ENCODE measurements around the gene B3GALT4. TPM values are rescaled to one million over a fixed set of nuclear protein-coding genes. Genes with fewer than 3 reads are reported as not detected.
"Not testable (repeated sequence)": the region's sequence is repeated elsewhere in the genome, so short reads cannot be mapped to it uniquely, and the experiment has no call there.

B3GALT4 gene
- total RNA-seq, 1 donor = 4.3 TPM

DNA sequence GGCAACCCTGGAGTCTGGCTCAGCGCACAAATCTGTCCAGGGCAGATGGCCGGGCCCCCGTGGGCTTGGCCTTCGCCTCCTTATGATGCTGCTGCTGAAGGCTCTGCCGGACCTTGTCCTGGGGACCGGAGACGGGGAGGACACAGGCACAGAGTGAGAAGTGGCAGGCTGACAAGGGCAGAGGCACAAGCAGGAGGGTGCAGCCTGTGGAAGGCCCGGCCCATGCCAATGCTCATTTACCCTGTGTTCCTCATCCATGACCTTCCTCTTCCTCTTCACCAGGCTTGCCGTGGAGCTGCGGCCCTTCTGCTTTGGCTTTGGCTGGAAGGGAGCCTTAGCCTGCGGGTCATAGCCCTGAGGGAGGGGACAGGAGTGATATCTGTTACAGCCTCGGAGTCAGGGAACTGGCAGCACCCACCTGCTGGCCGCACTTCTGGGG, 2.4 kb downstream of the B3GALT4 start:
- Histone ChIP-seq H3K4me2 (ENCODE audit: insufficient read depth, low read length) (no peak overlapping the region), H3K9me3 (ENCODE audit: low read depth, low read length) (no peaks in the 10 kb centered on the region), H3K36me3 (ENCODE audit: insufficient read depth, low read length) (peaks cover 72% of the 10 kb centered on the region), H3K27ac (ENCODE audit: low read depth, low read length) (no peak overlapping the region), H4K20me1 (ENCODE audit: insufficient read depth, low read length) (peaks cover 36% of the 10 kb centered on the region), H3K79me2 (ENCODE audit: insufficient read depth, low read length) (peaks cover 16% of the 10 kb centered on the region), H3K4me3 (ENCODE audit: insufficient read depth, low read length) (no peak overlapping the region), H3K27me3 (ENCODE audit: insufficient read depth, low read length) (no peaks in the 10 kb centered on the region), H2AFZ (ENCODE audit: low read length) (no peak overlapping the region), H3K4me1 (ENCODE audit: insufficient read depth, low read length) (peaks cover 25% of the 10 kb centered on the region)
- DNase-seq (ENCODE audit: insufficient read length, low spot score, missing footprints) = peak; percentile 30
- TF ChIP-seq, protein P1, sequence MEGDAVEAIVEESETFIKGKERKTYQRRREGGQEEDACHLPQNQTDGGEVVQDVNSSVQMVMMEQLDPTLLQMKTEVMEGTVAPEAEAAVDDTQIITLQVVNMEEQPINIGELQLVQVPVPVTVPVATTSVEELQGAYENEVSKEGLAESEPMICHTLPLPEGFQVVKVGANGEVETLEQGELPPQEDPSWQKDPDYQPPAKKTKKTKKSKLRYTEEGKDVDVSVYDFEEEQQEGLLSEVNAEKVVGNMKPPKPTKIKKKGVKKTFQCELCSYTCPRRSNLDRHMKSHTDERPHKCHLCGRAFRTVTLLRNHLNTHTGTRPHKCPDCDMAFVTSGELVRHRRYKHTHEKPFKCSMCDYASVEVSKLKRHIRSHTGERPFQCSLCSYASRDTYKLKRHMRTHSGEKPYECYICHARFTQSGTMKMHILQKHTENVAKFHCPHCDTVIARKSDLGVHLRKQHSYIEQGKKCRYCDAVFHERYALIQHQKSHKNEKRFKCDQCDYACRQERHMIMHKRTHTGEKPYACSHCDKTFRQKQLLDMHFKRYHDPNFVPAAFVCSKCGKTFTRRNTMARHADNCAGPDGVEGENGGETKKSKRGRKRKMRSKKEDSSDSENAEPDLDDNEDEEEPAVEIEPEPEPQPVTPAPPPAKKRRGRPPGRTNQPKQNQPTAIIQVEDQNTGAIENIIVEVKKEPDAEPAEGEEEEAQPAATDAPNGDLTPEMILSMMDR (IDR thresholded peaks at IDR 0.05; ENCODE audit: extremely low read depth, low read depth, low read length) = no peak

DNA sequence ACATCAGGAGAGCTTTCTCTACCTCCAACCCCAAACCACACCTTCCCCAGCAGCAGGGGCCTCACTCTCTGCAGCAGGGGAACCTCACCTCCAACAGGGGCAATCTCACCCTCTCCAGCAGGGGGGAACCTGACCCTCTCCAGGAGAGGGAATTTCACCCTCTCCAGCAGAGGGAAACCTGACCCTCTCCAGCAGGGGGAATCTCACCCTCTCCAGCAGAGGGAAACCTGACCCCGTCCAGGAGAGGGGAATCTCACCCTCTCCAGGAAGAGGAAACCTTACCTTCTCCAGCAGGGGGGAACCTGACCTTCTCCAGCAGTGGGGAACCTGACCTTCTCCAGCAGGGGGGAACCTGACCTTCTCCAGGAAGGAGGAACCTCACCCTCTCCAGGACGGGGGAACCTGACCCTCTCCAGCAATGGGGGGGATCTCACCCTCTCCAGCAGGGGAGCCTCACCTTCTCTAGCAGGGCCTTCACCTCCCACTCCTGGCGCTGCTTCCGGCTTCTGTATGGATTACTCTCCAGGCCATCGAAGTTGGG, 3.1 kb downstream of the B3GALT4 start:
- Histone ChIP-seq H3K79me2 (ENCODE audit: insufficient read depth, low read length) (peaks cover 9% of the 10 kb centered on the region), H3K9me3 (ENCODE audit: low read depth, low read length) (no peaks in the 10 kb centered on the region), H3K4me3 (ENCODE audit: insufficient read depth, low read length) (no peak overlapping the region), H4K20me1 (ENCODE audit: insufficient read depth, low read length) (peaks cover 28% of the 10 kb centered on the region), H3K4me1 (ENCODE audit: insufficient read depth, low read length) (peaks cover 18% of the 10 kb centered on the region), H2AFZ (ENCODE audit: low read length) (no peak overlapping the region), H3K27me3 (ENCODE audit: insufficient read depth, low read length) (no peaks in the 10 kb centered on the region), H3K27ac (ENCODE audit: low read depth, low read length) (no peak overlapping the region), H3K36me3 (ENCODE audit: insufficient read depth, low read length) (peaks cover 72% of the 10 kb centered on the region), H3K4me2 (ENCODE audit: insufficient read depth, low read length) (no peak overlapping the region)
- peak; percentile 91 for DNase-seq (ENCODE audit: insufficient read length, low spot score, missing footprints)
- TF ChIP-seq, protein P1 (IDR thresholded peaks at IDR 0.05; ENCODE audit: extremely low read depth, low read depth, low read length) = peak; percentile 78

DNA sequence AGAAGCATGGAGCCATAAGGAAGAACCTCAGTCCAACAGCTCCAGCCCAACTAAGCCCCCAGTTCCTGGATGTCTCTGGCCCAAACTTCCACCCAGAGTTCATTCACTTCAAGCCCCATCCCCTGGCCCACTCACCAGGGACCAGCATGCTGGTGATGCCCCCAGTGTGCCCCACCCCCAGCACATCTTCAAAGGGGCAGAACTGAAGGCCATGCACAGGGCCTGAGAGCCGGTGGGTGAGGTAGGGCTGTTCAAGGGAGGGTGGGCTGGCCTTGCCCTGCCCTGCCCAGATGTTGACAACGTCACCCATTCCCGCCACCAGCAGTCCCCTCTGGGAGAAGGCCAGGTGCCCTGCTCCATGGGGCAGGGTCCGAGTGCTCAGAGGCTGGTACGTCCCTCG, 3.6 kb downstream of the B3GALT4 start:
- peaks cover 13% of the 10 kb centered on the region for H3K4me1 ChIP-seq (ENCODE audit: insufficient read depth, low read length)
- TF ChIP-seq, protein P1 (IDR thresholded peaks at IDR 0.05; ENCODE audit: extremely low read depth, low read depth, low read length) = no peak
- no peaks in the 10 kb centered on the region for H3K27me3 ChIP-seq (ENCODE audit: insufficient read depth, low read length)
- peaks cover 23% of the 10 kb centered on the region for H4K20me1 ChIP-seq (ENCODE audit: insufficient read depth, low read length)
- H3K4me2 ChIP-seq (ENCODE audit: insufficient read depth, low read length) = no peak overlapping the region
- no peak overlapping the region for H2AFZ ChIP-seq (ENCODE audit: low read length)
- DNase-seq (ENCODE audit: insufficient read length, low spot score, missing footprints) = peak; percentile 32
- H3K27ac ChIP-seq (ENCODE audit: low read depth, low read length) = no peak overlapping the region
- no peaks in the 10 kb centered on the region for H3K9me3 ChIP-seq (ENCODE audit: low read depth, low read length)
- peaks cover 67% of the 10 kb centered on the region for H3K36me3 ChIP-seq (ENCODE audit: insufficient read depth, low read length)
- H3K79me2 ChIP-seq (ENCODE audit: insufficient read depth, low read length) = peaks cover 4% of the 10 kb centered on the region
- H3K4me3 ChIP-seq (ENCODE audit: insufficient read depth, low read length) = no peak overlapping the region

DNA sequence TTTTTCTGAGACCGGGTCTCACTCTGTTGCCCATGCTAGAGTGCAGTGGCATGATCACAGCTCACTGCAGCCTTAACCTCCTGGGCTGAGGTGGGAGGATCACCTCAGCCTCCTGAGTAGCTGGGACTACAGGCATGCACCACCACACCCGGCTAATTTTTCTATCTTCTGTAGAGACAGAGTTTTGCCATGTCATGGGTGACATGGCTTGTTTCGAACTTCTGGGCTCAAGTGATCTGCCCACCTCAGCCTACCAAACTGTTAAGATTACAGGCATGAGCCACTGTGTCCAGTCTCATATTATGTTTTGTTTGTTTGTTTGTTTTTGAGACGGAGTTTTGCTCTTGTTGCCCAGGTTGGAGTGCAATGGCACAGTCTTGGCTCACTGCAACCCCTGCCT, 8.3 kb downstream of the B3GALT4 start:
- peaks cover 34% of the 10 kb centered on the region for H3K79me2 ChIP-seq (ENCODE audit: insufficient read depth, low read length)
- not testable (repeated sequence) for H3K27me3 ChIP-seq (ENCODE audit: insufficient read depth, low read length); H3K27ac ChIP-seq (ENCODE audit: low read depth, low read length); H4K20me1 ChIP-seq (ENCODE audit: insufficient read depth, low read length); DNase-seq (ENCODE audit: insufficient read length, low spot score, missing footprints); H2AFZ ChIP-seq (ENCODE audit: low read length); H3K4me2 ChIP-seq (ENCODE audit: insufficient read depth, low read length); H3K4me3 ChIP-seq (ENCODE audit: insufficient read depth, low read length); H3K9me3 ChIP-seq (ENCODE audit: low read depth, low read length)
- peaks cover 11% of the 10 kb centered on the region for H3K4me1 ChIP-seq (ENCODE audit: insufficient read depth, low read length)
- H3K36me3 ChIP-seq (ENCODE audit: insufficient read depth, low read length) = peaks cover 57% of the 10 kb centered on the region

Measured in osteoblast (primary cell).